Neural cell (in vitro differentiated cells): ENCODE measurements around the gene ZC3H12D. TPM values are rescaled to one million over a fixed set of nuclear protein-coding genes. Genes with fewer than 3 reads are reported as not detected.

ENCODE experiments used
- H2AFZ ChIP-seq: fragments of 200-600, 300-800 bp; sonication (generic), shearing (Covaris generic); 2 replicates; pipeline ENCODE4 v1.6.0; 2014; ENCODE audit warnings: low read depth, mild to moderate bottlenecking, antibody characterized with exemption, low read length, moderate library complexity
- H3F3A ChIP-seq: fragments of 200-600 bp; shearing (Covaris generic); 2 replicates; pipeline ENCODE4 v1.6.1; 2016; ENCODE audit warnings: mild to moderate bottlenecking, moderate library complexity, mixed read lengths, antibody characterized with exemption, low read length; ENCODE audit not compliant: insufficient read depth, poor library complexity, severe bottlenecking
- H3K27ac ChIP-seq: fragments of 200-600, 300-800 bp; sonication (generic), shearing (Covaris generic); 2 replicates; pipeline ENCODE4 v1.5.1; 2014; ENCODE audit warnings: mild to moderate bottlenecking, low read length, moderate library complexity
- H3K27me3 ChIP-seq: fragments of 300-800, 200-600 bp; sonication (generic), shearing (Covaris generic); 2 replicates; pipeline ENCODE4 v1.6.0; 2014; ENCODE audit warnings: mild to moderate bottlenecking, low read depth, low read length, moderate library complexity; ENCODE audit not compliant: insufficient read depth
- H3K36me3 ChIP-seq: fragments of 300-800, 200-600 bp; sonication (generic), shearing (Covaris generic); 2 replicates; pipeline ENCODE4 v1.5.1; 2014; ENCODE audit warnings: mild to moderate bottlenecking, antibody characterized with exemption, low read length, moderate library complexity; ENCODE audit not compliant: insufficient read depth
- H3K4me2 ChIP-seq: fragments of 300-800, 200-600 bp; sonication (generic), shearing (Covaris generic); 2 replicates; pipeline ENCODE4 v1.6.0; 2014; ENCODE audit warnings: mild to moderate bottlenecking, low read length
- H3K4me3 ChIP-seq: fragments of 300-800, 200-600 bp; sonication (generic), shearing (Covaris generic); 2 replicates; pipeline ENCODE4 v1.5.1; 2014; ENCODE audit warnings: mild to moderate bottlenecking, low read length, moderate library complexity
- H3K79me2 ChIP-seq: fragments of 200-600 bp; shearing (Covaris generic); replicated peaks from 2 replicates; pipeline ENCODE4 v1.6.0; 2014; ENCODE audit warnings: mild to moderate bottlenecking, low read length, moderate library complexity; ENCODE audit not compliant: insufficient read depth
- H3K9ac ChIP-seq: fragments of 300-800, 200-600 bp; sonication (generic), shearing (Covaris generic); 2 replicates; pipeline ENCODE4 v1.6.1; 2016; ENCODE audit warnings: mild to moderate bottlenecking, low read length, mixed read lengths
- H3K9me2 ChIP-seq: fragments of 200-600 bp; shearing (Covaris generic); 2 replicates; pipeline ENCODE4 v1.6.1; 2016; ENCODE audit warnings: mild to moderate bottlenecking, low read length, mixed read lengths; ENCODE audit not compliant: insufficient read depth
- H3K9me3 ChIP-seq: fragments of 200-600, 300-800 bp; sonication (generic), shearing (Covaris generic); 2 replicates; pipeline ENCODE4 v1.6.1; 2016; ENCODE audit warnings: mild to moderate bottlenecking, mixed run types, low read length, moderate library complexity, mixed read lengths
- H4K20me1 ChIP-seq: fragments of 200-600 bp; shearing (Covaris generic); 2 replicates; pipeline ENCODE4 v1.6.1; 2016; ENCODE audit warnings: mild to moderate bottlenecking, mixed run types; ENCODE audit not compliant: insufficient read depth
- CTCF ChIP-seq: fragments of 450-650 bp; IDR thresholded peaks from 2 replicates; pipeline ENCODE4 v1.5.1; 2014; ENCODE audit warnings: antibody characterized with exemption, mild to moderate bottlenecking, moderate library complexity; ENCODE audit not compliant: poor library complexity, severe bottlenecking
- EP300 ChIP-seq: fragments of 450-650 bp; conservative IDR thresholded peaks from 2 replicates; pipeline ENCODE4 v1.6.1; 2014; ENCODE audit warnings: antibody characterized with exemption, mild to moderate bottlenecking, moderate library complexity; ENCODE audit not compliant: poor library complexity, severe bottlenecking
- EZH2 ChIP-seq: fragments of 200-600, 300-800 bp; shearing (Covaris generic), sonication (generic); IDR thresholded peaks from 2 replicates; pipeline ENCODE4 v1.6.1; 2014; ENCODE audit warnings: antibody characterized with exemption, low read length, borderline replicate concordance, mild to moderate bottlenecking; ENCODE audit not compliant: insufficient read depth, poor library complexity, severe bottlenecking
- MXI1 ChIP-seq: fragments of 450-650 bp; conservative IDR thresholded peaks from 2 replicates; pipeline ENCODE4 v1.6.1; 2014; ENCODE audit warnings: antibody characterized with exemption, mild to moderate bottlenecking; ENCODE audit not compliant: poor library complexity, severe bottlenecking
- POLR2AphosphoS5 ChIP-seq: IDR thresholded peaks from 2 replicates; pipeline ENCODE4 v1.6.1; 2012
- RAD21 ChIP-seq: fragments of 450-650 bp; conservative IDR thresholded peaks from 2 replicates; pipeline ENCODE4 v1.6.1; 2014; ENCODE audit warnings: antibody characterized with exemption, mild to moderate bottlenecking, moderate library complexity
- REST ChIP-seq: IDR thresholded peaks from 2 replicates; pipeline ENCODE4 v1.6.1; 2012; ENCODE audit warnings: borderline replicate concordance
- SMC3 ChIP-seq: fragments of 450-650 bp; conservative IDR thresholded peaks from 2 replicates; pipeline ENCODE4 v1.6.1; 2014; ENCODE audit warnings: antibody characterized with exemption, mild to moderate bottlenecking, moderate library complexity; ENCODE audit not compliant: poor library complexity
- TAF1 ChIP-seq: IDR thresholded peaks from 2 replicates; pipeline ENCODE4 v1.6.1; 2012; ENCODE audit warnings: low read depth
- polyA plus RNA-seq: library from polyadenylated mRNA; depleted of rRNA; stranded (reverse); fragments of >200 nt; gene quantifications from 2 replicates; pipeline ENCODE4 v1.2.3, GENCODE V29; 2014
- small RNA-seq, 3 experiments: library from RNA; depleted of rRNA; stranded (forward); fragments of <200 nt; gene quantifications; one replicate each; pipeline ENCODE3, GENCODE V24; 2012

The ZC3H12D gene
- polyA plus RNA-seq, 1 donor from 2014 or later = 1.0 TPM

GRCh38 chr6:149400050-149400449, 84.8 kb downstream of the ZC3H12D start, which contains the start of gene SUMO4:
SUMO4 (plus strand) TSS chr6:149400262; CDS start chr6:149400392, 130 bp downstream.
- no peak within 1 kb of the TSS for H2AFZ ChIP-seq
- no peak within 1 kb of the TSS for H3K27ac ChIP-seq
- no peak within 1 kb of the TSS for H3K4me3 ChIP-seq
- TF ChIP-seq EZH2 = no peak
- no peak for TF ChIP-seq SMC3
- no peak for TF ChIP-seq TAF1
- TF ChIP-seq MXI1 = no peak
- no peak for TF ChIP-seq RAD21
- no peak for TF ChIP-seq CTCF
- no peak for TF ChIP-seq REST
- no peak for TF ChIP-seq EP300
- TF ChIP-seq POLR2AphosphoS5 = no peak
- H3K9me3 ChIP-seq = no peaks in the 10 kb centered on the region
- peaks cover 10% of the 10 kb centered on the region for H3K79me2 ChIP-seq
- no peaks in the 10 kb centered on the region for H3K27me3 ChIP-seq
- H3F3A ChIP-seq = no peaks in the 10 kb centered on the region
- H3K9ac ChIP-seq = no peak within 1 kb of the TSS
- H3K9me2 ChIP-seq = no peaks in the 10 kb centered on the region
- no peaks in the 10 kb centered on the region for H4K20me1 ChIP-seq
- peaks cover 25% of the 10 kb centered on the region for H3K36me3 ChIP-seq
- no peak within 1 kb of the TSS for H3K4me2 ChIP-seq

- H3K9me2 ChIP-seq = no peaks in the 10 kb centered on the region
- no peak overlapping the region for H3K4me3 ChIP-seq
- no peaks in the 10 kb centered on the region for H3F3A ChIP-seq
- H3K9ac ChIP-seq = no peak overlapping the region
- TF ChIP-seq TAF1 (no peak), REST (no peak), EZH2 (no peak), POLR2AphosphoS5 (no peak), MXI1 (no peak)
- no peaks in the 10 kb centered on the region for H4K20me1 ChIP-seq
- H3K4me2 ChIP-seq = no peak overlapping the region
- no peaks in the 10 kb centered on the region for H3K27me3 ChIP-seq
- peaks cover 10% of the 10 kb centered on the region for H3K79me2 ChIP-seq
- H3K36me3 ChIP-seq = peaks cover 5% of the 10 kb centered on the region
- no peak overlapping the region for H3K27ac ChIP-seq
- no peak overlapping the region for H2AFZ ChIP-seq
- H3K9me3 ChIP-seq = no peaks in the 10 kb centered on the region
Measured at GRCh38 chr6:149397384-149397783, 87.4 kb downstream of the ZC3H12D start.

Small RNAs within 50 kb of the gene (small RNA-seq; reads per million reads assigned to genes)
- 0 to 23.1 (median 0.26) reads per million in 3 experiments for gene RNU7-3P

Other genes with a start within 250 kb of the ZC3H12D start
- gene TAB2, start 167.3 kb downstream of the ZC3H12D start, polyA plus RNA-seq = 27.6 and 29.4 TPM in 2 replicates
- not detected in 2 replicates for gene SUMO4, start 84.8 kb downstream of the ZC3H12D start, polyA plus RNA-seq
- gene PPIL4, start 61.0 kb upstream of the ZC3H12D start, polyA plus RNA-seq = 43.6 and 57.2 TPM in 2 replicates
- gene GINM1, start 81.4 kb upstream of the ZC3H12D start, polyA plus RNA-seq = 19.8 and 28.4 TPM in 2 replicates
- 23.1 and 32.2 TPM in 2 replicates for gene KATNA1, start 163.7 kb upstream of the ZC3H12D start, polyA plus RNA-seq
- gene LATS1, start 233.1 kb upstream of the ZC3H12D start, polyA plus RNA-seq = 12.8 and 12.9 TPM in 2 replicates